Activated naive CD4-positive, alpha-beta T cell treated with anti-CD3 and anti-CD28 coated beads for 36 hours (primary cell): Measurements from ENCODE around the gene ARHGAP21. TPM values are rescaled to one million over a fixed set of nuclear protein-coding genes. Genes with fewer than 3 reads are reported as not detected.

ENCODE experiments used
- CTCF ChIA-PET: fragments of 350-600 bp; sonication (Branson Sonifier 250); formaldehyde crosslinking; loops from one replicate; lab custom pipeline; 2021; ENCODE audit warnings: antibody characterized with exemption; lab: Charles Lee
- DNase-seq: peaks from one replicate; pipeline ENCODE4 v3.0.0-alpha.2; 2020
- H3K27ac Mint-ChIP-seq: one replicate; pipeline ENCODE4 v1.8.0; 2021; ENCODE audit warnings: mild to moderate bottlenecking, mixed read lengths
- H3K27me3 Mint-ChIP-seq: one replicate; pipeline ENCODE4 v1.8.0; 2021; ENCODE audit warnings: low read depth, mixed read lengths
- H3K36me3 Mint-ChIP-seq: one replicate; pipeline ENCODE4 v1.8.0; 2021; ENCODE audit warnings: low read depth, mixed read lengths
- H3K4me1 Mint-ChIP-seq: one replicate; pipeline ENCODE4 v1.8.0; 2021; ENCODE audit warnings: low read depth, mixed read lengths
- H3K4me3 Mint-ChIP-seq: one replicate; pipeline ENCODE4 v1.8.0; 2021; ENCODE audit warnings: mild to moderate bottlenecking, moderate library complexity, mixed read lengths
- H3K9me3 Mint-ChIP-seq: one replicate; pipeline ENCODE4 v1.8.0; 2021; ENCODE audit warnings: mixed read lengths
- intact Hi-C: fragments of 100-400 bp; cut with micrococcal nuclease; formaldehyde crosslinking; loops from one replicate; pipeline ENCODE4 v1.15.1; 2023
- total RNA-seq, 2 experiments: library from RNA; stranded (reverse); gene quantifications; one replicate each; pipeline ENCODE4 v1.2.3, GENCODE V29; 2021

Gene ARHGAP21
- total RNA-seq, 2 experiments from 2014 or later: 14.6 to 15.0 TPM

DNA sequence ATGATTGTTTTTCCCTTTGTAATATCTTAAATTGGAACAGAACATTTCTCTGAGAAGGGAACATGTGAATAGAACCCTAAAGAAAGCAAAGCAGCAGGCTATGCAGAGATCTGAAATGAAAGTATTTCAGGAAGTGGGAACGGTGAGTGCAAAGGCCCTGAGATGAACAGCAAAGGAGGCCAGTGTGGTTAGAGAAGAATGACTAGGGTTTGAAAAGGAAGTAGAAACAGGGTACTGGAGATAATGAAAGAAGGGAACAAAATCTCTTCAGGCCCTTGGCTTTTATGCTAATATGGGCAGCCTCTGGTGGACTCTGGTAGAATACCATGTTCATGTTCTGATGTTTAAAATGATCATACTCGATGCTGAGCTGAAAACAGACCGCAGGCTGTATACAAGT is 22.2 kb downstream of the ARHGAP21 start:
- CTCF ChIA-PET: interaction anchor here (0.6 kb wide), 1 partner anchor 16 kb away, joined by 3 read pairs; no protein-coding TSS in a partner anchor
- Mint-ChIP-seq H3K9me3 (no peaks in the 10 kb centered on the region), H3K4me3 (no peak overlapping the region), H3K27ac (no peak overlapping the region), H3K4me1 (peaks cover 7% of the 10 kb centered on the region), H3K27me3 (no peaks in the 10 kb centered on the region), H3K36me3 (no peaks in the 10 kb centered on the region)
- intact Hi-C loops: no loop called here
- no peak for DNase-seq

DNA sequence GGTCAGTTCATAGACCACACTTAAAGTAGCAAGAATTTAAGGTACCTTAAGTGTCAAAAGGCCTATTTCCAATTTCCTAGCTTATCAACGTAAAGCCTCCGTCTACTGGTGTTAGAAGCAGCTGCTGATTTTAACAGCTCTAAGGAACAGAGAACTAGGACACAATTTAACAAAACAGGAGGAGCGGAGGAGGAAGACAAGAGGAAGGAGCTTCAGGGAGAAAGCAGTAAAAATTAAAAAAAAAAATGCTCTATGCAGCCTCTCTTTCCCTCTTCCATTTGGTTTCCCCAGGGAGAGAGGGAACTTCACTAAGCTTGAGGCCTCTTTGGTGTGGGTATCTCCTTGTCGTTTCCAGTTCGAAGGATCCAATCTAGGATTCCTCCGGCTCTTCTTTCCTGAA is 22.7 kb downstream of the ARHGAP21 start:
- H3K27me3 Mint-ChIP-seq: no peaks in the 10 kb centered on the region
- no peak overlapping the region for H3K27ac Mint-ChIP-seq
- intact Hi-C loops: no loop called here
- H3K36me3 Mint-ChIP-seq: no peaks in the 10 kb centered on the region
- no peaks in the 10 kb centered on the region for H3K9me3 Mint-ChIP-seq
- H3K4me1 Mint-ChIP-seq: peaks cover 7% of the 10 kb centered on the region
- DNase-seq: no peak
- CTCF ChIA-PET: interaction anchor here (0.6 kb wide), 2 partner anchors 16 to 629 kb away, joined by 3 to 8 read pairs; no protein-coding TSS in a partner anchor
- H3K4me3 Mint-ChIP-seq: no peak overlapping the region

DNA sequence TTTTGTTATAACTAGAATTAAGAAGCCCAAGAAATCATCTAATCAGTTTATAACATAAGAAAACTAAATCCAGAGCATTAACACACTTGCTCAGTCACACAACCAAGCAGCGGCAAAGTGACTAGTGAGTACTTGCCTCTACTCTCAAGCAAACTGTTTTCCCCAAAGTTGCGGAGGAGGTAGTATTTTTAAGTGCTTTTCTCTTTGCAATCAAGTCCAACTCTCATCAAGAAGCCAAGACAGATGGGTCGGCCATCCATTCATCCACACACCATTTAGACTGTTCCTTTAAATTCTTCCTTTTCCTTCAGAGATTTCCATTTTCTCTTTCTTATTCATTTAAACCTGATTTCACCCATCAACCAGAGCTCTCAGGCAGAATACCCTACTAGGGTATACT is 25.4 kb downstream of the ARHGAP21 start:
- Mint-ChIP-seq H3K27me3 (no peaks in the 10 kb centered on the region), H3K4me3 (no peak overlapping the region), H3K36me3 (no peaks in the 10 kb centered on the region), H3K9me3 (no peaks in the 10 kb centered on the region), H3K27ac (no peak overlapping the region), H3K4me1 (peaks cover 7% of the 10 kb centered on the region)
- intact Hi-C loops: no loop called here
- DNase-seq: no peak
- CTCF ChIA-PET: no interaction called here

DNA sequence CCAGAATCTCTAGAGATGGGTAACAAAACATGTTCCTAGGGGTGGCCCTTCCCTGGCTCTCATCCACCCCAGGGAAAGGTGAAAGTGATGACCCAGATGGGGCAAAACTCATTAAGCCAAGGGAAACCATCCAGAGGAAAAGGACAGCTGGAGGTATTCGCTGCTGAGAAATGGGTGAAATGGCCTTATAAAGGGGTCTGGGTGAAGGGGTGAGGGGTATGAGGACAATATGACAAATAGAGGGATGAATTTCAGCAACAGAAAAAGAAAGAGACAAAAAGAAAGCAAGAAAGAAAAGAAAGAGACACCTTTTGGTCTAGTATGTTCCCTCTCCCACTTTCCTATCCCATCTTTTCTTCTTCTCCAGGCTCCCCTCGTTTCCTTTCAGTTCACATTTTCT is 26.6 kb downstream of the ARHGAP21 start:
- intact Hi-C loops: no loop called here
- DNase-seq: no peak
- CTCF ChIA-PET: no interaction called here
- Mint-ChIP-seq H3K27ac (no peak overlapping the region), H3K27me3 (no peaks in the 10 kb centered on the region), H3K4me3 (no peak overlapping the region), H3K36me3 (no peaks in the 10 kb centered on the region), H3K4me1 (peaks cover 7% of the 10 kb centered on the region), H3K9me3 (no peaks in the 10 kb centered on the region)

DNA sequence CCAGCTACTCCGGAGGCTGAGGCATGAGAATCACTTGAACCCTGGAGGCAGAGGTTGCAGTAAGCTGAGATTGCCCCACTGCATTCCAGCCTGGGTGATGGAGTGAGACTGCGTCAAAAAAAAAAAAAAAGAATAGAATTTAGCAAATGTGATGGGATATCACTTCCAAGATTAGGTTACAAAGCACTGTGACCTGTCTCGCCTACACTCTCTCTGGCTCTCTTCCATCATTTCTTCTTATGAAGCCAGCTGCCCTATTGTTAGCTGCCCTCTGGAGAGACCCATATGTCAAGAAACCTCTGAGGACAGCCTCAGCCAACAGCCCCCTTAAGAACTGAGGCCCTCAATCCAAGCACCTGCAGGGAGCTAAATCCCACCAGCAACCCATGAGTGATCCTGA is 28.2 kb downstream of the ARHGAP21 start:
- DNase-seq: no peak
- no peaks in the 10 kb centered on the region for H3K27me3 Mint-ChIP-seq
- intact Hi-C loops: no loop called here
- no peaks in the 10 kb centered on the region for H3K36me3 Mint-ChIP-seq
- no peaks in the 10 kb centered on the region for H3K9me3 Mint-ChIP-seq
- H3K4me3 Mint-ChIP-seq: no peak overlapping the region
- H3K27ac Mint-ChIP-seq: no peak overlapping the region
- no peaks in the 10 kb centered on the region for H3K4me1 Mint-ChIP-seq
- CTCF ChIA-PET: interaction anchor here (0.5 to 1.0 kb wide), 3 partner anchors 182 to 1287 kb away, joined by 3 to 6 read pairs (median 3); no protein-coding TSS in a partner anchor

DNA sequence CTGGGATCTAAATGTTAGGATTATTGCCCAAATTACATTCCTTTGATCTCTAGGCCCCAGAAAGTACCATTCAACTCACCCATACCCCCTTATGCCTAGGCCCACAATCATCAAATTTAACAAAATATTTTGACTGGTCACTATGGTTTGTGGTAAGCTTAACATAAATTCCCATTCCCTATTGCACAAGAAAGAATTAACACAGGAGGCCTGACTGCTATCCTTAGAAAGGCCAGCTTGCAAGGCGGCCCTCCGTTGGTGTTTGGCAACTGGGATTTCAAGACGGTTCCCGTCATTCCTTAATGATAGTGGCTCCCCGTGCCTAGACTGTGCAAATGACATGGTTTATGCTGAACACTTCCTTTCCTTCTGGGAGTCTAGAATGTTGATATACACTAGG is 29.6 kb downstream of the ARHGAP21 start:
- CTCF ChIA-PET: no interaction called here

DNA sequence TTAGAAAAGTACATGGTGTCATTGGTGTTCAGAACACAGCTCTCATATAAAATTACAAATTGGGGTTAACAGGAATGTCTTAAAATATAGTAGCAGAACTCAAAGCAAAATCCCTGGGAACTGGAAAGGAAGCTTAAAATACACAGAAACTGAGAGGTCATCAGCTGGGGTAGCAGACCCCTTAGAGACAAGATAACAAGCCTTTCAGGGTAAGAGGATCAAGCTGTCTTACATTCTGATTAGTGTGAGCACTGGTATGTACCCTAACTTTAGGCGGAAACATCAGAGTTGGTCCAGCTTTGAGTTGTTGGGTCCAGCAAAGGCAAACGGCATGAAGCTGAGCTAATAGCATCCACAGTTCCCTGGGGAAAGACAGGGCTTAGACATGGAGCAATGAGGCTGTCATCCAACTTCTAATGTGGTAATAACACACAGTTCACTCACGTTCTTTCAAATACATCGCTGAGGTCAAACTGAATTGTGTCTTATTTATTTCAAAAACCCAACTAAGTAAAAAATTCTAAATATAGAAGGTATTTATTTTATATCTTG is 32.6 kb downstream of the ARHGAP21 start:
- Mint-ChIP-seq H3K9me3 (no peaks in the 10 kb centered on the region), H3K4me1 (peaks cover 4% of the 10 kb centered on the region), H3K36me3 (no peaks in the 10 kb centered on the region), H3K27me3 (no peaks in the 10 kb centered on the region), H3K4me3 (no peak overlapping the region), H3K27ac (no peak overlapping the region)
- intact Hi-C loops: no loop called here
- CTCF ChIA-PET: interaction anchor here (1.2 kb wide), 1 partner anchor 17 kb away, joined by 3 read pairs; no protein-coding TSS in a partner anchor
- no peak for DNase-seq

More for the DNA sequence above, 29.6 kb downstream of the ARHGAP21 start:
- Mint-ChIP-seq H3K4me3 (no peak overlapping the region), H3K27ac (no peak overlapping the region), H3K4me1 (no peaks in the 10 kb centered on the region), H3K36me3 (no peaks in the 10 kb centered on the region), H3K27me3 (no peaks in the 10 kb centered on the region), H3K9me3 (no peaks in the 10 kb centered on the region)
- intact Hi-C loops: no loop called here
- DNase-seq: no peak

DNA sequence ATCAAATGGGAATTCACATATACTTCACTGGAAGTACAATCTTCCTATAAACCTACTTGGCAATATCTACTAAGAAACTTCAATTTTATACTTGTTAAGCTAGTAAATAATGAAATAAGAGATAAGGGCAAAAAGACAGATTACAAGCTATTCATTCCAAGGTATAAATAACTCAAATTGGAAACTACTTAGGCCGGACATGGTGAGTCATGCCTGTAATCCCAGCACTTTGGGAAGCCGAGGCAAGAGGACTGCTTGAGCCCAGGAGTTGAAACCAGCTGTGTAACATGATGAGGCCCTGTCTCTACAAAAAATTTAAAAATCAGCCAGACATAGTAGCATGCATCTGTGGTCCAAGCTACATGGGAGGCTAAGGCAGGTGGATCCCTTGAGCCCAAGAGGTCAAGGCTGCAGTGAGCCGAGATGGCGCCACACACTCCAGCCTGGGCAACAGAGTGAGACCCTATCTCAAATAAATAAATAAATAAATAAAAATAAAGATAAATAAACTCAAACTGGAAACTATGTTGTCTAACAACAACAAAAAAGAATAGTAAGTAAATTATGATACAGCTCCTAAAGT is 37.6 kb downstream of the ARHGAP21 start:
- Mint-ChIP-seq H3K27me3 (no peaks in the 10 kb centered on the region), H3K27ac (no peak overlapping the region), H3K4me3 (no peak overlapping the region), H3K36me3 (no peaks in the 10 kb centered on the region), H3K9me3 (no peaks in the 10 kb centered on the region), H3K4me1 (peaks cover 4% of the 10 kb centered on the region)
- CTCF ChIA-PET: interaction anchor here (0.7 kb wide), 1 partner anchor 49 kb away, joined by 3 read pairs; no protein-coding TSS in a partner anchor
- DNase-seq: no peak
- intact Hi-C loops: no loop called here

DNA sequence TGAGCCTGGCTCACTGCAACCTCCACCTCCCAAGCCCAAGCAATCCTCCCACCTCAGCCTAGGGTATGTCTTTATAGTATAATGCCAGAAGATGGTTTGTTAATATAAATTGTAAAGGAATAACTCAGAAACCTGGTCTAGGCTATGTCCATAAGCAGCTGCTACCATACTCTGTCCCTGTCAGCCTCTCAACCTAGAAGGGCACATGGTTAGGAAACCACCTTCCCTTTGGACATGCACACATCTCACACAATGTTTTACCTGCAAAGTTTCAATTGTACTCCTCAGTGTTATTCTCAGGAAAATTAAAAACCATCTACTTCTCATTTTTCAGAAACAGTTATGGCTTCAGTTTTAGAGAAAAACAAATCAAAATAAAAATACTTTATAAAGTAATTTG is 40.1 kb downstream of the ARHGAP21 start:
- peaks cover 4% of the 10 kb centered on the region for H3K4me1 Mint-ChIP-seq
- no peaks in the 10 kb centered on the region for H3K9me3 Mint-ChIP-seq
- no peak for DNase-seq
- intact Hi-C loops: no loop called here
- no peak overlapping the region for H3K4me3 Mint-ChIP-seq
- H3K27me3 Mint-ChIP-seq: no peaks in the 10 kb centered on the region
- H3K36me3 Mint-ChIP-seq: no peaks in the 10 kb centered on the region
- CTCF ChIA-PET: interaction anchor here (0.6 kb wide), 1 partner anchor 943 kb away, joined by 3 read pairs; no protein-coding TSS in a partner anchor
- H3K27ac Mint-ChIP-seq: no peak overlapping the region

DNA sequence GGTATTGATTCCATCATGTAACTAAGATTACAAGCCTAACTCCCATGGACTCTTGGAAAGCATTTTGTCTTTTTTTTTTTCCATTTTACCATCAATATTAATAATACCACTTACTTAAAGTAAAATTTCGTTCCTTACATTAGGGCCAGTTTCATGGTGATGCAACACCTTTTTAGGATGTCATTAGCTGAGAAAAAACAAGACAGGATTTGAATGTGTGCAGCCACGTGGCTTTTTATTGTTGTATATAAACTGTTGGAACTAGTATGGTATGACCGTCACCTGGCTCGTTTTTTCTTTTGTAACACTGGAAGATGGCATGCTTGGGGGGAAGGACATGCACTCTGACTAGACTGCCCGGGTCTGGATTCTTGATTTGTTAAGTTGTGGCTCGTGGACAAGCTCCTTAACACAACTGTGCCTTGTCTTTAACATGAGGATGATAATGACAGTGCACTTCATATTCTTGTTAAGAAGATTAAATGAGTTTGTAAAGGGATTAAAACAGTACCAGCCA is 42.1 kb downstream of the ARHGAP21 start:
- H3K4me1 Mint-ChIP-seq: no peaks in the 10 kb centered on the region
- H3K9me3 Mint-ChIP-seq: no peaks in the 10 kb centered on the region
- intact Hi-C loops: no loop called here
- no peaks in the 10 kb centered on the region for H3K27me3 Mint-ChIP-seq
- no peak for DNase-seq
- H3K27ac Mint-ChIP-seq: no peak overlapping the region
- CTCF ChIA-PET: interaction anchor here (0.5 kb wide), 1 partner anchor 844 kb away, joined by 5 read pairs; no protein-coding TSS in a partner anchor
- no peak overlapping the region for H3K4me3 Mint-ChIP-seq
- no peaks in the 10 kb centered on the region for H3K36me3 Mint-ChIP-seq

DNA sequence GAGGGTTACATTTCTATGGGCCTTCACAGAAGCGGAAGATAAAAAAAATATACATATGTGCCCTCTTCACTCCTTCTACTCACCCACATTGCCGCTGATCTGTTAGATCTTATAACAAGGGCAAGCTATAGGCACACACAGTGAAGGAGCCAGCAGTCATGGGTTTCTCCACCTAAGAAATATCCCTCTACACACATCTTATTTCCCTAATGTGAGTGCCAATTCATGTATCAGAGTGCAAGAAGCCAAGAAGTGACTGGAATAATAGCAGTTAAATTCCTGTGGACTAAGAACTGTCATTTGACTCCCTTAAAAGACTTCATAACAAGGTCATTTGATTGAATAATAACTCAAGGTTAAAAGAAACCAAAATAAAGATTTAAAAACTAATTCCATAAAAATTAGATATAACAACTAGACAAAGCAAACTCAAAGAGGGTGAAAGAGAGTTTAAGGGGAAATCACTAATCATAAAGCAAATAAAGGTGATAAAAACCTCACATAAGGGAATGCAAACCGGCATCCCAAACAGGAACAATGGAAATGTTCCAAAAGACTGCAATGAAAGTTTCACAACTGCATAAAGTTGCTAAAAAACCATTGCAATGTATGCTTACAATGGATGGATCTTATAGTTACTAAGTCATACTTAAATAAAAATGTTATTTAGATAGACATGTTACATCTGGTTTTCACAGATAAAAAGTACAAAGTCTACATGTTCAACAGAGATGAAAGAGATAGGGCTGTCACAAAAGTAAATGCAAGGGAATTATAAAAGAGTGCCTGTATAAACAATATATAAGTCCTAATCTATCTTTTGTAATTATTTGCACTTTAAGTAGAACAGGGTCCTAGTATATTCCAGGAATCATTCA is 42.8 kb downstream of the ARHGAP21 start:
- H3K9me3 Mint-ChIP-seq: no peaks in the 10 kb centered on the region
- H3K4me3 Mint-ChIP-seq: no peak overlapping the region
- CTCF ChIA-PET: interaction anchor here (0.5 to 1.0 kb wide), 2 partner anchors 10 to 843 kb away, joined by 3 to 5 read pairs; no protein-coding TSS in a partner anchor
- intact Hi-C loops: no loop called here
- peaks cover 2% of the 10 kb centered on the region for H3K4me1 Mint-ChIP-seq
- H3K36me3 Mint-ChIP-seq: no peaks in the 10 kb centered on the region
- no peaks in the 10 kb centered on the region for H3K27me3 Mint-ChIP-seq
- no peak overlapping the region for H3K27ac Mint-ChIP-seq
- no peak for DNase-seq

DNA sequence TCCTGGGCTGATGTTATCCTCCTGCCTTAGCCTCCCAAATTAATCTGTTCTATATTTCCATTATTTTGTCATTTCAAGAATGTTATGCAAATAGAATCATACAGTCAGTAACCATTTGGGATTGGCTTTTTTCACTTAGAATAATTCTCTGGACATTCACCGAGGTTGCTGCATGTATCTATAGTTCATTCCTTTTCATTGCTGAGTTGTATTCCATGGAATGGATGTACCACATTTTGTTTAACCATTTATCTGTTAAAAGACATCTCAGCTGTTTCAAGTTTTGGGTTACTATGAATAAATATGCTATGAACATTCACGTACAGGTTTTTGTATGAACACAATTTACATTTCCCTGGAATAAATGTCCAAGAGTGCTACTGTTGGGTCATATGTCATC is 44.9 kb downstream of the ARHGAP21 start:
- intact Hi-C loops: no loop called here
- CTCF ChIA-PET: no interaction called here
- Mint-ChIP-seq H3K36me3 (no peaks in the 10 kb centered on the region), H3K27me3 (no peaks in the 10 kb centered on the region), H3K27ac (no peak overlapping the region), H3K4me1 (peaks cover 8% of the 10 kb centered on the region), H3K9me3 (no peaks in the 10 kb centered on the region), H3K4me3 (no peak overlapping the region)
- DNase-seq: no peak
